ENCODE data around the gene LRP8.

- TF ChIP-seq CTCF (IDR thresholded peaks at IDR 0.05; ENCODE audit: low read depth, low read length, missing input control) (no peak), JUND (IDR thresholded peaks at IDR 0.05) (no peak), SP1 (IDR thresholded peaks at IDR 0.05) (no peak), REST (IDR thresholded peaks at IDR 0.05) (no peak), RAD21 (IDR thresholded peaks at IDR 0.05) (no peak), MAX (IDR thresholded peaks at IDR 0.05) (no peak), GABPA (IDR thresholded peaks at IDR 0.05 in 1 of 2, conservative IDR thresholded peaks at IDR 0.05 in 1 of 2) (no peak), HNF4G (IDR thresholded peaks at IDR 0.05) (no peak)
- TF ChIP-seq, protein P1, sequence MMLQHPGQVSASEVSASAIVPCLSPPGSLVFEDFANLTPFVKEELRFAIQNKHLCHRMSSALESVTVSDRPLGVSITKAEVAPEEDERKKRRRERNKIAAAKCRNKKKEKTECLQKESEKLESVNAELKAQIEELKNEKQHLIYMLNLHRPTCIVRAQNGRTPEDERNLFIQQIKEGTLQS (IDR thresholded peaks at IDR 0.05): no peak
These were observed 19.4 kb downstream of the LRP8 start for GRCh38 chr1:53308506-53308905.
